GM18519 (cell line): Measurements from ENCODE around the gene HSD17B11.
"Not testable (repeated sequence)": the region's sequence is repeated elsewhere in the genome, so short reads cannot be mapped to it uniquely, and the experiment has no call there.

Experiments used
- ATAC-seq: cut with Tn5 transposase; IDR thresholded peaks from one replicate; pipeline ENCODE4 v1.9.1; 2021; ENCODE audit warnings: mild to moderate bottlenecking, moderate library complexity; ENCODE audit not compliant: unreplicated experiment, low FRiP score

The HSD17B11 gene

GRCh38 chr4:87311684-87312083, 79.3 kb downstream of the HSD17B11 start:
- ATAC-seq = no peak

GRCh38 chr4:87310691-87311335, 80.2 kb downstream of the HSD17B11 start:
- ATAC-seq = no peak

GRCh38 chr4:87309625-87310024, 81.4 kb downstream of the HSD17B11 start:
- ATAC-seq = no peak

GRCh38 chr4:87306056-87306455, 84.9 kb downstream of the HSD17B11 start:
- ATAC-seq = peak; percentile 72

- no peak for ATAC-seq
Observed at GRCh38 chr4:87305562-87305961, 85.4 kb downstream of the HSD17B11 start.

- ATAC-seq = no peak
Observed at GRCh38 chr4:87304745-87305432, 86.1 kb downstream of the HSD17B11 start.

- no peak for ATAC-seq
Observed at GRCh38 chr4:87299898-87300297, 91.1 kb downstream of the HSD17B11 start.

- no peak for ATAC-seq
Observed at GRCh38 chr4:87298362-87298761, 92.6 kb downstream of the HSD17B11 start.

- ATAC-seq = not testable (repeated sequence)
Observed at GRCh38 chr4:87294911-87295310, 96.1 kb downstream of the HSD17B11 start.

- not testable (repeated sequence) for ATAC-seq
Observed at GRCh38 chr4:87293889-87294288, 97.1 kb downstream of the HSD17B11 start.

- no peak for ATAC-seq
Observed at GRCh38 chr4:87286970-87287369, 104.0 kb downstream of the HSD17B11 start.
